Immature natural killer cell (primary cell): Measurements from ENCODE around the gene HYKK. TPM values are rescaled to one million over a fixed set of nuclear protein-coding genes. Genes with fewer than 3 reads are reported as not detected.

Source experiments
- DNase-seq, 3 donors: peaks; one replicate each; pipeline ENCODE4 v3.0.0; 2022; ENCODE audit warnings: mixed read lengths in 1 of 3
- H3K27ac Mint-ChIP-seq, 6 donors: one replicate each; pipeline ENCODE4 v1.8.0; 2020; ENCODE audit warnings: mixed read lengths in 6 of 6, mild to moderate bottlenecking in 5 of 6, inconsistent platforms in 4 of 6, moderate library complexity in 3 of 6
- H3K27me3 Mint-ChIP-seq, 3 donors: one replicate each; pipeline ENCODE4 v1.8.0; 2020 to 2021; ENCODE audit warnings: low read depth in 3 of 3, mild to moderate bottlenecking in 3 of 3, mixed read lengths in 3 of 3, moderate library complexity in 3 of 3, inconsistent platforms in 1 of 3
- H3K36me3 Mint-ChIP-seq, 3 donors: one replicate each; pipeline ENCODE4 v1.8.0; 2020; ENCODE audit warnings: mixed read lengths in 3 of 3, inconsistent platforms in 2 of 3, mild to moderate bottlenecking in 2 of 3
- H3K4me1 Mint-ChIP-seq, 2 donors: one replicate each; pipeline ENCODE4 v1.8.0; 2020; ENCODE audit warnings: inconsistent platforms in 2 of 2, mild to moderate bottlenecking in 2 of 2, mixed read lengths in 2 of 2, moderate library complexity in 1 of 2
- H3K4me3 Mint-ChIP-seq, 5 donors: one replicate each; pipeline ENCODE4 v1.8.0; 2020; ENCODE audit warnings: mild to moderate bottlenecking in 5 of 5, mixed read lengths in 5 of 5, inconsistent platforms in 3 of 5, moderate library complexity in 3 of 5
- H3K9me3 Mint-ChIP-seq, 6 donors: one replicate each; pipeline ENCODE4 v1.8.0; 2020; ENCODE audit warnings: mild to moderate bottlenecking in 6 of 6, mixed read lengths in 6 of 6, inconsistent platforms in 4 of 6, moderate library complexity in 3 of 6
- polyA plus RNA-seq, 3 donors: library from polyadenylated mRNA; unstranded; fragments of 300-500 nt; fragmentation: Illumina TruSeq; gene quantifications; one replicate each; pipeline ENCODE4 v1.2.3, GENCODE V29; 2021

Gene HYKK
- polyA plus RNA-seq, 3 donors from 2014 or later, result 0.31 TPM; not detected in 2

- H3K4me1 Mint-ChIP-seq, result no peaks in the 10 kb centered on the region
- no peak for DNase-seq
- H3K27ac Mint-ChIP-seq, result no peak overlapping the region
- H3K27me3 Mint-ChIP-seq, result peaks cover 0 to 1% (median 0%) of the 10 kb centered on the region in 3 donors
- H3K9me3 Mint-ChIP-seq, result no peaks in the 10 kb centered on the region
- H3K36me3 Mint-ChIP-seq, result no peaks in the 10 kb centered on the region
- no peak overlapping the region for H3K4me3 Mint-ChIP-seq
Measured at GRCh38 chr15:78574944-78575343, 67.6 kb downstream of the HYKK start.

Other genes starting within 250 kb of the HYKK start
- 1 to 10 TPM; 3.1 to 8.2 (median 7.4) TPM for gene DNAJA4, start 243.0 kb upstream of the HYKK start, polyA plus RNA-seq
- 100 to 1,000 TPM in 2 of 3 donors, 10 to 100 TPM in 1; 73.4 to 147 (median 105) TPM for gene SKIC8, start 208.0 kb upstream of the HYKK start, polyA plus RNA-seq
- gene CRABP1, start 167.2 kb upstream of the HYKK start, polyA plus RNA-seq, result not detected
- gene IREB2, start 69.4 kb upstream of the HYKK start, polyA plus RNA-seq, result 10 to 100 TPM; 10.5 to 30.5 (median 13.8) TPM
- gene PSMA4, start 32.9 kb downstream of the HYKK start, polyA plus RNA-seq, result 100 to 1,000 TPM; 263 to 510 (median 315) TPM
- 1 to 10 TPM in 1 of 3 donors, under 1 TPM in 2; 0.53 to 1.4 (median 0.62) TPM for gene CHRNA5, start 57.9 kb downstream of the HYKK start, polyA plus RNA-seq
- gene CHRNA3, start 113.4 kb downstream of the HYKK start, polyA plus RNA-seq, result not detected
- not detected for gene CHRNB4, start 133.6 kb downstream of the HYKK start, polyA plus RNA-seq